ENCODE data around the gene HCFC1. TPM values are rescaled to one million over a fixed set of nuclear protein-coding genes. Genes with fewer than 3 reads are reported as not detected.

Gene HCFC1
- total and polyA plus RNA-seq, 2 experiments from 2014 or later: 18.9 to 25.0 TPM

DNA sequence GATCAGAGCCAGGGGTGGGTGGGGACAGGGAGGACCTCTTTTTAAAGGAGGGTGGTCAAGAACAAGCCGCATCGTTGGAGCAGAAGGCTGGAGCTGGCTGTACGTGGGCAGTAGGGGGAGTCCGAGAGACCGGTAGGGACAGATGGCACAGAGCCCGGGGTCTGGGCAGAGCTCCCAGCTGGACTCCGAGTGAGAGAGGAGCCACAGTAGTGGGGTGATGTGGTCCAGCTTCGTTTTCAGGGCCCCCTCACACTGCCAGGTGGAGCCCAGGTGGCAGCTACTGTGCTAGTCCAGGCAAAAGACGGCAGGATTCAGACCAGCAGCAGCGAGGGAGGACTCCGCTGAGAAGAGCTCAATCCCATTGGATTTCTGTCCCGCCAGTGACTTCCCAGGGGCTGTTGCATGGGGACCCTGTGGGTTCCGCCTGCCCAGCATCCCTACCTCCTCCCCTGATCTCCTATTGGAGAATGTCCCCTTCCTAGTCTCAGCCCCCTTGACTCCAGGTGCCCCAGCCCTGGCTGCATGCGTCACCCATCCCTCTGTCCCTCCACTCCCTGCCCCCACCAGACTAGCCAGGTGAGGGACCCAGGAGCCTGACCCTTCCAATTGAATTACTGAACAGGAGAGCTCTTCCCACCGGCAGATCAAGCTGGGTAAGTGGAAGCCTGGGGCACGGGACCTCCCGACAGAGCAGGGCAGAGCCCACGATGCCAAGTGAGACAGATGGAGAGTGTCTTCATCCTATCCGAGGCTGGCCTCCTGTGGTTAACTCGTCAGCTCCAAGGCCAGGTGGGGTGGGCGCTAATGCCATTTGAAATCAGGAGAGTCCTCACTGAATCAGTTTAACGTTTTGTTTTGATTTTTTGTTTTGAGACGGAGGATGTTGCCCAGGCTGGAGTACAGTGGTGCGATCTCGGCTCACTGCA, 48.4 kb downstream of the HCFC1 start:
- Histone ChIP-seq H3K36me3 (replicated peaks; ENCODE audit: insufficient read depth, low read depth) (no peaks in the 10 kb centered on the region), H3K27ac (no peak overlapping the region), H3K9me2 (replicated peaks; ENCODE audit: insufficient read depth) (no peaks in the 10 kb centered on the region), H3K4me3 (no peak overlapping the region), H3K9me3 (ENCODE audit: low read depth) (no peaks in the 10 kb centered on the region), H3K4me1 (ENCODE audit: insufficient read depth) (peaks cover 7% of the 10 kb centered on the region), H3K27me3 (no peaks in the 10 kb centered on the region), H3K79me2 (no peaks in the 10 kb centered on the region), H2AFZ (no peak overlapping the region), H4K20me1 (ENCODE audit: insufficient read depth, poor library complexity, severe bottlenecking) (no peaks in the 10 kb centered on the region), H3K4me2 (no peak overlapping the region)
- peak; percentile 50 for DNase-seq (ENCODE audit: low spot score)
- TF ChIP-seq EZH2 (IDR thresholded peaks at IDR 0.05; ENCODE audit: borderline replicate concordance): no peak
- no peak for TF ChIP-seq CTCF (IDR thresholded peaks at IDR 0.05; ENCODE audit: poor library complexity)
- TF ChIP-seq EZH2phosphoT487 (IDR thresholded peaks at IDR 0.05; ENCODE audit: low read depth, severe bottlenecking, unreplicated experiment): no peak
- 81% methylated on average over 25 of the region's 25 CpGs for WGBS (ENCODE audit: low lambda C conversion rate, missing lambda C conversion rate)

GRCh38 chrX:153921511-153922446, 49.8 kb downstream of the HCFC1 start:
- H3K27me3 ChIP-seq: no peaks in the 10 kb centered on the region
- no peak for DNase-seq (ENCODE audit: low spot score)
- 83% methylated on average over 39 of the region's 40 CpGs for WGBS (ENCODE audit: low lambda C conversion rate, missing lambda C conversion rate)
- no peak overlapping the region for H3K4me2 ChIP-seq
- TF ChIP-seq CTCF (IDR thresholded peaks at IDR 0.05; ENCODE audit: poor library complexity) (no peak), EZH2phosphoT487 (IDR thresholded peaks at IDR 0.05; ENCODE audit: low read depth, severe bottlenecking, unreplicated experiment) (no peak), EZH2 (IDR thresholded peaks at IDR 0.05; ENCODE audit: borderline replicate concordance) (no peak)
- H3K36me3 ChIP-seq (replicated peaks; ENCODE audit: insufficient read depth, low read depth): no peaks in the 10 kb centered on the region
- H3K9me3 ChIP-seq (ENCODE audit: low read depth): no peaks in the 10 kb centered on the region
- H3K79me2 ChIP-seq: no peaks in the 10 kb centered on the region
- H4K20me1 ChIP-seq (ENCODE audit: insufficient read depth, poor library complexity, severe bottlenecking): no peaks in the 10 kb centered on the region
- no peak overlapping the region for H3K27ac ChIP-seq
- no peak overlapping the region for H3K4me3 ChIP-seq
- H3K9me2 ChIP-seq (replicated peaks; ENCODE audit: insufficient read depth): no peaks in the 10 kb centered on the region
- H2AFZ ChIP-seq: no peak overlapping the region
- peaks cover 4% of the 10 kb centered on the region for H3K4me1 ChIP-seq (ENCODE audit: insufficient read depth)

DNA sequence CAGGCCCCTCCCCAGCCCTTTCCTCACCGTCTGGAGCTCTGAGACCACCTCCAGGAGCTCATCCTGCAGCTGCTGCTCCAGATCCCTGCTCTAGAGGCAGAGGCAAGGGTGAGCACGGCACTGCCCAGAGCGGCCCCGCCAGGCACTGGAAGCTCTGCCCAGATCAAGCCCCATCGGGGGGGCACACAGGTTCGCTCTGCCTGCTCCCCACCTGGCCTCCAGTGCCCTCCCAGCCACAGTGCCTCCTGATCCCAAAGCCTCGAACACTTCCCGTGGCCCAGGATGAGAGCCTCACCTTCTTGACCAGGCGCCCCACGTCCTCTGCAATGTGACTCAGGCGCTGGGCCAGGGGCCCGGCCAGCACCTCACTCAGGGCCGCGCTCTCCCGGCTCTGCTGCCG, 50.5 kb downstream of the HCFC1 start:
- Histone ChIP-seq H3K27ac (no peak overlapping the region), H3K27me3 (no peaks in the 10 kb centered on the region), H3K4me1 (ENCODE audit: insufficient read depth) (no peaks in the 10 kb centered on the region), H4K20me1 (ENCODE audit: insufficient read depth, poor library complexity, severe bottlenecking) (no peaks in the 10 kb centered on the region), H3K4me3 (no peak overlapping the region), H3K9me2 (replicated peaks; ENCODE audit: insufficient read depth) (no peaks in the 10 kb centered on the region), H2AFZ (no peak overlapping the region), H3K79me2 (no peaks in the 10 kb centered on the region), H3K9me3 (ENCODE audit: low read depth) (no peaks in the 10 kb centered on the region), H3K36me3 (replicated peaks; ENCODE audit: insufficient read depth, low read depth) (no peaks in the 10 kb centered on the region), H3K4me2 (no peak overlapping the region)
- WGBS (ENCODE audit: low lambda C conversion rate, missing lambda C conversion rate): 90% methylated on average over 16 of the region's 16 CpGs
- no peak for TF ChIP-seq CTCF (IDR thresholded peaks at IDR 0.05; ENCODE audit: poor library complexity)
- no peak for TF ChIP-seq EZH2phosphoT487 (IDR thresholded peaks at IDR 0.05; ENCODE audit: low read depth, severe bottlenecking, unreplicated experiment)
- TF ChIP-seq EZH2 (IDR thresholded peaks at IDR 0.05; ENCODE audit: borderline replicate concordance): no peak
- no peak for DNase-seq (ENCODE audit: low spot score)

Measured in hepatocyte (in vitro differentiated cells).